AG20443 (cell line): ENCODE data around the gene B3GAT1.
"Not testable (repeated sequence)": the region's sequence is repeated elsewhere in the genome, so short reads cannot be mapped to it uniquely, and the experiment has no call there.

Experiments used
- DNase-seq: peaks from one replicate; pipeline ENCODE4 v3.0.0; 2012; ENCODE audit warnings: low spot score, mixed read lengths

Gene B3GAT1, protein sequence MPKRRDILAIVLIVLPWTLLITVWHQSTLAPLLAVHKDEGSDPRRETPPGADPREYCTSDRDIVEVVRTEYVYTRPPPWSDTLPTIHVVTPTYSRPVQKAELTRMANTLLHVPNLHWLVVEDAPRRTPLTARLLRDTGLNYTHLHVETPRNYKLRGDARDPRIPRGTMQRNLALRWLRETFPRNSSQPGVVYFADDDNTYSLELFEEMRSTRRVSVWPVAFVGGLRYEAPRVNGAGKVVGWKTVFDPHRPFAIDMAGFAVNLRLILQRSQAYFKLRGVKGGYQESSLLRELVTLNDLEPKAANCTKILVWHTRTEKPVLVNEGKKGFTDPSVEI

DNA sequence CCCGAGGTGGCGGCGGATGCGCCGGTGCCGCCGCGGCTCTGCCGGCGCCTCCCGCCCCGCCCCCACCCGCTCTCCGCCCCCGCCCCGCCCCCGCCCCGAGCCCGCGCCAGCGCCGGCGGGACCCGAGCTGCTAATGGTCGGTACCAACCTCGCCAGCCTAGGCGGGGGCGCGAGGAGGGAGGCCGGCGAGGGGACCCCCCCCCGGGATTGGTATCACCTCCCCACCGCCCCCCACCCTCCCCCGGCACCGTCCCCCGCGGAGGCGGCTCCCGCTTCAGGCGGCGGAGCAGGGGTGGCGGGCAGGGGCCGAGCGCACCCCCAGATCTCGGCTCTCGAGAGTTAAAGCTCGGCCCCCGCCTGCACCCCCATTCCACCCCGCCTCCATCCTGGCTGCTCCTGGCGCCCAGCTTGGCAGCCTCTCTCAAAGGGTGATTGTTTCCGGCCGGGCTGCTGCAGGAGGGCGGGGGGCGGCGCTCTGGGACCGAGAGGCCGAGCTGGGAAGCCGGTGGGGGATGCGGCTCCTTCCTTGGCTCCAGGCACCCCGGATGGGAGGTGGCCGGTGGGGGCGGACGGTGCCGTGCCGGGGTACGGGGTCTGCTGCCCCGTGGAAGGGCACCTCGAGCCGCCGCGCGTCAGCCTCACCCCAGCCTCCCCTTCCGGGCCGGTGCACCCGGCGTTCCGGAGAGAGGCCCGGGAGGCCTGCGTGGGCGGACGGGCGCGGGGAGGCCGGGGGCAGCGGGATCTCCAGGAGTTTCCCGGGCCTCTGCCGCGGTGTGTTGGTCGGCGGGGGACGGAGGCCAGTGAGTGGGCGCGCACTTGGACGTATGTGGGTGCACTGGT is at the start of gene B3GAT1:
TSS of gene B3GAT1 (minus strand) at position 40 of the 840 bp plus-strand sequence. CDS start 24,583 bp downstream, outside the sequence.
- no peak for DNase-seq

DNA sequence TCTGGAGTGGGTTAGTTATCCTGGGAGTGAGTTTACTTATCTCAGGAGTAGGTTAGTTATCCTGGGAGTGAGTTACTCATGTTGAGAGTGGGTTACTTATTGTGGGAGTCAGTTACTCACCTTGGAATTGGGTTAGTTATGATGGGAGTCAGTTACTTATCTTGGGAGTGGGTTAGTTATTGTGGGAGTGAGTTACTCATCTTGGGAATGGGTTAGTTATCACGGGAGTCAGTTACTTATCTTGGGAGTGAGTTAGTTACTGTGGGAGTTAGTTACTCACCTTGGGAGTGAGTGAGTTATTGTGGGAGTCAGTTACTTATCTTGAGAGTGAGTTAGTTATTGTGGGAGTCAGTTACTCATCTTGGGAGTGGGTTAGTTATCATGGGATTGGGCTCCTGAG is 49.6 kb upstream of the B3GAT1 start:
- no peak for DNase-seq

DNA sequence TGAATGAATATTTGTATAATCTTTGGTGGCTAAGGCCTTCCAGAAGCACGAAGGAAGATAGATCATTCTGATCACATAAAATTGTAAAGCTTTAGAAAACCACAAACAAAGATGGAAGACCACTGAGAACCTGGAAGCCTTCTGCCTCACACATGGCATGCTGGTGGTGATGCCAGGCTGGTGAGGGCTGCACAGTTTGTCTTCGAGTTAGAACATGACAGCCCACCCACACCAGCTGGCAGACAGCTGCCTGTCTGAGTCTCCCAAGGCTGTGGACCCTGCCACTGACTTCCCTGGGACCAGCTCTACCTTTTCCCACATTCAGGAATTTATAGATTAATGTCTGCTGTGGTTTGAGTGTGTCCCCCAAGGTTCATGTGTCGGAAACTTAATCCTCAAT is 48.8 kb upstream of the B3GAT1 start:
- DNase-seq = no peak

DNA sequence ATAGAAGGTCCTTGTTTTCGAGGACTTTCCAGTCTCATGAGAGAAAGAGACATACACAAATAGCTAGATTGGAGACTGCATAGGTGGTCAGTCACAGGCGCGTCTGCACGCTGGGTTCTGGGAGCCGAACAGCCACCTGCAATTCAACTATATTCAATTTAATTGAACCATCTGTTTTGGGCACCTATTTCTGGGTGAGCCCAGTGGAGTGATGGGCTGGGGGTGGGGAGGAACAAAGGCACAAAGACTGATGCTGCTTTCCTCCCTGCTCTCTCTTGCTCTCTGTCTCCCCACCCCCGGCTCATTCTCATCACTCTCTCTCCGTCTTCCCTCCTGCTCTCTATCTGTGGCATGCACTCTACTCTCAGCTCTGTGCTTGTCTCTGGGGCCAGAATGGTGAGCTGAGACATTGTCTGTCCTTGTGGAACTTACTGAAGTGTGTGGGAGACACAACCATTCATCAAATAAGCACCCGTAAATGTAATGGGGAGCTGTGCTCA is 48.1 kb upstream of the B3GAT1 start:
- DNase-seq = no peak

DNA sequence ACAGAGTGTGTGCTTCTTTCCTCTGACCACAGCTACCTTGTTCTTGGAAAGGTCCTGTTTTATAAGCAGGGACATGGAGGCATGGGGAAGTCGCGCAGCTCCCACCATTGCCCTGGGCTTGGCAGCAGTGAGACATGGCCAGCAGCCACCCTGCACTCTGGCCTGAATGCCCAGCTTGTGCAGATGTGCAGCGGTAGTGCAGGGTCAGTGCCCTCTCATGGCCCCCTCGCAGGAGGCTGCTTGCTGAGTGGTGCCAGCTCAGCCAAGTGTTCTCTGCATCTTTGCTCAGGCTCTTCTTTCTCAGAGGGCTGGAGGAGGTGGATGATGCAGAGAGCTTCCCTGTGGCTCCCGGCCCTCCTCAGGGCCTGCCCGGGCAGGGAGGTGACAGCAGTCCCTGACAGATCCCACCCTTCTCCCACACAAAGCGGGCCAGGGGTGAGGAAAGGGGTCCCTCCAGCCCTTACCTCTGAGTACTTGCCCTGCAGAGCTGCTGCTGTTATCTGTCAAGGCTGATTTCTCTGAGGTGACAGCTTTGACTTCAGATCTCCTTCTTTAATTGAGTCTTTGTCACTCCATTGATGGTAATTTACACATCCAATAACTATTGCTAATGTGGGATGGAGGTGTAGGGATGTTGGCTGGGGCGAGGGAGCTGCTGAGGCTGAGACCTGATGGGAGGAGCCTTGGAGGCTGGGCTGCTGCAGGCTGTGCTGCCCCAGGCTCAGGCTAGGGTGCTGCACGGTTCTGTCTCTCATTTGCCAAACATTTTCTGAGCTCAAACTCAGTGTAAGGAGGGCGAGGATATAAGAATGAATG is 47.4 kb upstream of the B3GAT1 start:
- DNase-seq = no peak

DNA sequence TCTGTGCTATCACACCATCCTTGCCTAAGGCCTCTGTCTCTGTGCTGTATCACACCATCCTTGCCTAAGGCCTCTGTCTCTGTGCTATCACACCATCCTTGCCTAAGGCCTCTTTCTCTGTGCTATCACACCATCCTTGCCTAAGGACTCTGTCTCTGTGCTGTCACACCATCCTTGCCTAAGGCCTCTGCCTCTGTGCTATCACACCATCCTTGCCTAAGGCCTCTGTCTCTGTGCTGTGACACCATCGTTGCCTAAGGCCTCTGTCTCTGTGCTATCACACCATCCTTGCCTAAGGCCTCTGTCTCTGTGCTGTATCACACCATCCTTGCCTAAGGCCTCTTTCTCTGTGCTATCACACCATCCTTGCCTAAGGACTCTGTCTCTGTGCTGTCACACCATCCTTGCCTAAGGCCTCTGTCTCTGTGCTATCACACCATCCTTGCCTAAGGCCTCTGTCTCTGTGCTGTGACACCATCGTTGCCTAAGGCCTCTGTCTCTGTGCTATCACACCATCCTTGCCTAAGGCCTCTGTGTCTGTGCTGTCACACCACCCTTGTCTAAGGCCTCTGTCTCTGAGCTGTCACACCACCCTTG is 45.5 kb upstream of the B3GAT1 start:
- not testable (repeated sequence) for DNase-seq

DNA sequence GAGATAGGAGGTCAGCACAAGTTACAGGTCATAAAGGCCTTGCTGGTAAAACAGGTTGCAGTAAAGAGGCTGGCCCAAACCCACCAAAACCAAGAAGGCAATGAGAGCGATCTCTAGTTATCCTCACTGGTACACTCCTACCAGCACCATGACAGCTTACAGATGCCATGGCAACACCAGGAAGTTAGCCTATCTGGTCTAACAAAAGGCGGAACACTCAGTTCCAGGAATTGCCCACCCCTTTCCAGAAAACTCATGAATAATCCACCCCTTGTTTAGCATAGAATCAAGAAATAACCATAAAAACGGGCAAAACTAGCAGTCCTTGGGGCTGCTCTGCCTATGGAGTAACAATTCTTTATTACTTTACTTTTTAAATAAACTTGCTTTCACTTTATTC is 43.5 kb upstream of the B3GAT1 start:
- no peak for DNase-seq

DNA sequence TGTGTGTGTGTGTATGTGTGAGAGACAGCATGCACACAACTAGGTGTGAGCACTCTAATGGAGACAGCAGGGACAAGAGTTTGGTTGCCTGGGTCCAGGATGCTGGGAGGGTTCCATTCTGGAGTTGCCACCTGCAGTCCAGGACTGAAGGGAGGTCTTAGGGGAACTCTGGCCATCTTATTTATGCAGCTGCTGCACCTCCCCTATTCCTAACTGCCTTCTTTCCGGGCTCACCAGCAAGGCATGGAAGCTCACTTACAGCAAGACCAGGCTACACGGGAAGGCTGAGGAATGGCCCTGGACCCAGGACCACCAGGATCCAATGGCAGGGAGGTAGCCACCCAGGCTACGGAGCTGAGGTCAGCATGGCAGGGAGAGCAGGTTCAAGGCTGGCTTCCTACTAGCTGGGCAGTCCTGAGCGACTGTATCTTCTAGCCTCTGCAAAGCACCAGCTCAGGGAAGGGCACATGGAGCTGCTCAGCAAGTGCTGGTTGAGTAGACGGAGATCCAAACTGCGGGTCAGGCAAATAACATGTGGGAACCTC is 42.2 kb upstream of the B3GAT1 start:
- DNase-seq = no peak

DNA sequence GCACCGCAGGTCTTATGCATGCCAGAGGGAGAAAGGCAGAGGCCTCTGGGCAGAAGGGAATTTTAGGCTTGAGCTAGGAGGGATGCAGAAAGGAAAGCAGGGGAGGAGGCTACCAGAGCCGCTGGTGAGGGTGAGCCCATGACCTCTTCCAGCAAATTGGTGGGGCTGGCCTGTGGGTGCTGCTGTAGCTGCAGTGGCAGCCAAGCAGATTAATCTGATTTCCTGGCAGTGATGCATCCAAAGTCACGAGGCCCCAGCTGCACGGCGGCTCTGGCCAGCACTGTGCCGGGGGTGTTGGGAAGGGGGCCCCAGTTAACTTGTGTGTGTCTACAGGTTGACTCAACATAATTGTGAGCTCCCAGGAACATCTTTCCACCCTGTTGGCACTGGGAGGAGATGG is 41.4 kb upstream of the B3GAT1 start:
- DNase-seq = no peak

DNA sequence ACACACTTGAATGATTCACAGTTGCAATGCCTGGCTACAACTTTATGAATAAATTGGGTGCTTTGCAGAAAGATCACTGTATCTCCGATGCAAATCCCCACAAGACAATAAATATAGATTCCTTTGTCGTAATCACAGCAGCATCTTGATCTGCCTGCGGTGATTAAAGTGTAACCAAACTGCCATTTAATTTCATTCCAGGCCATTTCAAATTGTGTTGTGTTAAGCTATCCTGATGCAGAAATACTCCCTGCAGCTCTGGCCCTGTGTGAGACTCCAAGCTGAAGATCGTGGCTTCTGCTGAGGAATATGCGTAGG is 40.8 kb upstream of the B3GAT1 start:
- DNase-seq = no peak

DNA sequence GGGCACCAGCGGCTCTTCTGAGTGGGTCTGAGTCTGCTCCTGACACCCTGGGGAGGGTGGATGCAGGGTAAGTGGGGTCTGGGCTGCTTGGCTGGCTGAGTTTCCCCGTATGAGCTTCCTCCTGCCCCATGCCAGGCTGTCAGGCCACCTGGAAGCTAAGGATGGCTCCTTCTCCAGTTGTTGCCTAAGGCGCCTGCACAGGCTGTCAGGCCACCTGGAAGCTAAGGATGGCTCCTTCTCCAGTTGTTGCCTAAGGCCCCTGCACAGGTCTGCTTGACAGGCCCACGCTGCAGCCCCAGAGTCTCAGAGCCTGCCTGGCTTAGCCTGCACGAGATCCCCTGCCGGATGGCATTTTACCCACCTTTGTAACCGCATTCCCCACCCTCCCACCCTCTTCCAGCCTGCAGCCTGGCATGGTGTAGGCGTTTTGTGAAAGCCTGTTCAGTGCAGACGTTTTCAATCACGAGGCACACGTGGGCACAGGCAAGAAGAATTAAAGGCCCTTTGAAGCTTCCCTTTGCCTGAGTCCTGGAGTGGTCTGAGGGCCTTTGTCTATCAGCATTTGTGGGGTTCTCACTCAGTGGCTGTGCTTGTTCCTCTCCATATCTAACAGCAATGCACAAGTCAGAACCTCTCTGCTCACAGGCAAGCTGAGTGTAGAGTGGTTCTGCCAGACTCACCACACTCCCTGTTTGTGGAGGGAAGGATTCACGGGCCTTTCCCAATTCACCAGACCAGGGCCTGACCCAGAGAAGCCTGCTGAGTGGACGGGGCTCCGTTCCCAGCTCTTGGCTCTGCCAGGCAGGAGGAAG is 40.2 kb upstream of the B3GAT1 start:
- DNase-seq = no peak

DNA sequence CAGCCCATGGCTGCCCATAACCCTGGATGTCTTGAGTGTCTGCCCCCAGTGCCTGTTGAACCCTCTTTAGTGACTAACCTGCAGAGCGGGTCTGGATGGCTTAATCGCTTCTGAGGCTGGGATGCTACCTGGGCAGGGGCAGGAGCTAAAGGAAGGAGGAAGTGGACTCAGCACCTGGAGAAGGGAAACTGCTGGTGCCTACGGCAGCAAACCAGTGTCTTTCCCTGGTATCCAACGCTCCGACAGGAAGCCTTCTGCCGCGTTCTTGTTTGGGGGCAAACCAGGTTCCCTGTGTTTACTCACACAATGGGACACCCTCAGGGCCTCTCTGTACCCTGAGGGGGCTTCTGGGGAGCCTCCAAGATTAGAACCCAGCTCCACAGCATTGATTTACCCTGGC is 38.1 kb upstream of the B3GAT1 start:
- DNase-seq = no peak

DNA sequence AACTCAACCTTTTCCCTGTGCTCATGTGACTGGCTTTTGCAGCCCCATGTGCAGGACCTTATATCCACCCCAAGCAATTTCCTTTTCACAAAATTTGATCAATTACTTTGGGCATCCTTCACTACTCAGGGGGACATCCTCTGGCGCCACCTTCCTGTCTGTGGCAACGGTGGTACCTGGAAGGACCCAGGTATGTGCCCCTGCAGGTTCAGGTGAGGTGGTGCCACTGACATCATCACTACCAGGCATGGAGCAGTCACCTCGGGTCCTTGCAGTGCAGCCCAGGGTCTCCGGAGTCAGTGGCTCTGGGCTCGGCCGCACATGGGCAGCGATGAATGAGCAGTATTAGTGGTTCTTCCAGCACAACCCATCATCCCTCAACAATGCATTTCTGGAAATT is 37.7 kb upstream of the B3GAT1 start:
- no peak for DNase-seq

DNA sequence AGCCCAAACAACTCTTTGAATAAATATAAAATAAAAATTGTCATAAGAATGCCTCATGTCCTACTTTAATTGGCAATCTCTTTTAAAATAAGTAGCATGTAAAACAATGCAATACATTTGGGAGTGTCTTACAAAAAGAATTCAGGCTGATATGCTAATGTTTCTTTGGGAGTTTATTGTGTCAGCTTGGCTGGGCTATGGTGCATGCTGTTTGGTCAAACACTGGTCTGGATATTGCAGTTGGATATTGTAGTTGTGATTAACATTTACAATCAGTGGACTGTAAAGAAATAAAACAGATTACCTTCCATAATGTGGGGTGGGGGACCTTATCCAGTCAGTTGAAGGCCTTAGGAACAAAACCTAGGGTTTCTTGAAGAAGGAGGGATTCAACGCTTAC is 37.0 kb upstream of the B3GAT1 start:
- DNase-seq = no peak

DNA sequence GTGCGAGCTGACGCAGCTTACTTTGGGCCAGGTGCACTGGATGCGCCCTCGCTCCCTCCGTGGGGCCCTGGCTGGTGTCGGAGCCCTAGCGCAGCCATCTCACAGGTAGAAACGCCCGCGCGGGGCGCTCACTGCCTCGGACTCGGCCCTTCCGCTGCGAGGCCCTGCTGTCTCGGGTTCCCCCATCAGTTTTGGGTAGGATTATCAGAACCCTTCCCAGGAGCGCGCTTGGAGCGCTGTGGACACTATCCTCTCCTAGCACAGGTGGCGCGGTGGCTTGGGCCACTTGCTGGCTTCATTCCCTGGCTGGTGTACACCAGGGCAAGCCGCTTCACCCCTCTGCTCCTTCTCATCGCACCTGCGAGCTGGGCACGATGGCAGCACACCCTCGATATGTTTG is 35.7 kb upstream of the B3GAT1 start:
- no peak for DNase-seq

DNA sequence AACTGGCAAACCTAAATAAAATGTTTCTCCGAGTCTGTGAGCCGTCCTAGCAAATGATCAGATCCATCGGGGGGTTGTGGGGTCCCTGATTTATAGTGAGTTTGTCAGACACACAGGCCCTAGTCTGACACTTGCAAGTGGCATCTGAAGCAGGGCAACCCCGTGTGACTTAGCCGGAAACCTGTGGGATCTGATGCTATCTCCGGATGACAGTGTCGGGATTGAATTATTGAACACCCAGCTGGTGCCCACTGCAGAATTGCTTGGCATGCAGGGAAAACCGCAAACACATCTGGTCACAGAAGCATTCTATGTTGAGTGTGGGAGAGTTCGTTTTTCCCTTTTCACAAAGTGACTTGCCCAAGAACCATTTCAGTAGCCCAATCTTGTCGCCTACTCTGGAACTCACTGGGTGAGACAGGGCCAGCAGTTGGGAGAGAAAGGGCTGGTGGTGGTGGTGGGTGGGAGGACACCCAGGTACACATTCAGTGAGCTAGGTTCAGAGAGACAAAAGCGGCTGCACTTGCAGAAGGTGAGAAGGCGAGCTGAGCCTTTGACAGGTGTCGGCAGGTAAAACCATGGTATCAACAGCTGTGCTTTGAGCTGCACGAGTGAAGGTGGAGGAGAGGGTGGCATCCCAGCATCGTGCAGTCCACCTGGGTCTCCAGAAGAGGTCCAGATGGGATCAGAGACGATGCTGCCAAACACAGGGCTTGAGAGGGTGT is 33.7 kb upstream of the B3GAT1 start:
- no peak for DNase-seq

DNA sequence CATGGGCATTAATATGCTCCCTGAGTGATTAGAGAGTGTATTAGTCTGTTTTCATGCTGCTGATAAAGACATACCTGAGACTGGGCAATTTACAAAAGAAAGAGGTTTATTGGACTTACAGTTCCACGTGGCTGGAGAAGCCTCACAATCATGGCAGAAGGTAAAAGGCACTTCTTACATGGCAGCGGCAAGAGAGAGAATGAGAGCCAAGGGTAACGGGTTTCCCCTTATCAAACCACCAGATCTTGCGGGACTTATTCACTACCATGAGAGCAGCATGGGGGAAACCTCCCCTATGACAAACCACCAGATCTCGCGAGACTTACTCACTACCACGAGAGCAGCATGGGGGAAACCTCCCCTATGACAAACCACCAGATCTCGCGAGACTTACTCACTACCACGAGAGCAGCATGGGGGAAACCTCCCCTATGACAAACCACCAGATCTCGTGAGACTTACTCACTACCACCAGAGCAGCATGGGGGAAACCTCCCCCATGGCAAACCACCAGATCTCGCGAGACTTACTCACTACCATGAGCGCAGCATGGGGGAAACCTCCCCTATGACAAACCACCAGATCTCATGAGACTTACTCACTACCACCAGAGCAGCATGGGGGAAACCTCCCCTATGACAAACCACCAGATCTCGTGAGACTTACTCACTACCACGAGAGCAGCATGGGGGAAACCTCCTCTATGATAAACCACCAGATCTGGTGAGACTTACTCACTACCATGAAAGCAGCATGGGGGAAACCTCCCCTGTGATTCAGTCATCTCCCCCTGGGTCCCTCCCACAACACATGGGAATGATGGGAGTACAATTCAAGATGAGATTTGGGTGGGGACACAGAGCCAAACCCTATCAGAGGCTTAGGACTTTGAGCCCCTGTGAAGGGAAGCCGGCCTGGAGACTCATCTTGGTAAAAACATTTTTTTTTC is 32.4 kb upstream of the B3GAT1 start:
- DNase-seq = not testable (repeated sequence)

DNA sequence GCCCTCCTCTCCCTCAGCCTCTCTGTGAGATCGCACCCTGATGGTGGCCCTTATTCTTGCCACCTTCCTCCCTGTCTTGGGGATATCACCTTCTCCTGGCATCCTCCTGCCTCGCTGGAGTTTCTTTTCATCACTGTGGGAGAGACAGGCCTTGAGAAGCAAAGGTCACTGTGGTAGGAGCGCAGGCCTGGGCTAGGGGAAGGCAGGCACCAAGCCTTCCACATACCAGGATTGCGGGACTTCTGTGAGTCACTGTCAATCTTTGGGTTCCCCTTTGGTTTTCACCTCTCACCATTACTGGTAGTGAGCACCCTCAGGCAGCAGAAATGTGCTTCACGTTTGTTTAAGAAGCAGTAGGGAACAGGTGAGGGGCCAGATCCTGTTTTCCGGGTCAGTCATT is 31.2 kb upstream of the B3GAT1 start:
- no peak for DNase-seq

DNA sequence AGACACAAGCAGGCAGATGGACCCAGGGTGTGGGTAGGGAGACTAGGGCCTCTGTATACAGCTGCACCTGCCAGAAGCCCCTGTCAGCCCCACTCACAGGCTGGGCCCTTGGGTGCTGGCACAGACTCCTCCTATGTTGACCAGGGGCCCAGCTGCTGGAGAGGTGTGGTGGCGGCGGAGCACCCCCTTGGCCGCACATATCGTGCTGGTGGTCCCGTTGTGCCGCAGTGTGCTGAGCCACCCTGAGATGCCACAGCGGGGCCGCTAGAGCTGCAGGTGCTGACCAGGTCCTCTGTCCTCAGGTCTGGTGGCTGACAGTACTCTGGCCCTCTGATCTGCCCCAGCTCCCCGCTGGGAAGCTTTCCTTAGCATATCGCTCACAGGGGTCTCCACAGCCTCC is 30.2 kb upstream of the B3GAT1 start:
- no peak for DNase-seq
